Measurements from ENCODE around the gene PSMC4.

- TF ChIP-seq CTCF (conservative IDR thresholded peaks at IDR 0.05 in 1 of 2, IDR thresholded peaks at IDR 0.05 in 1 of 2; ENCODE audit: extremely low read depth in 1 of 2, insufficient read depth in 1 of 2, low read depth in 1 of 2, low read length in 2 of 2) = no peak
- no peak for TF ChIP-seq EZH2 (IDR thresholded peaks at IDR 0.05; ENCODE audit: borderline replicate concordance, low read length)
Observed at GRCh38 chr19:40013991-40014390, 43.0 kb downstream of the PSMC4 start.

Measured in mammary epithelial cell (primary cell).